ENCODE data around the gene ZNF609.

DNA sequence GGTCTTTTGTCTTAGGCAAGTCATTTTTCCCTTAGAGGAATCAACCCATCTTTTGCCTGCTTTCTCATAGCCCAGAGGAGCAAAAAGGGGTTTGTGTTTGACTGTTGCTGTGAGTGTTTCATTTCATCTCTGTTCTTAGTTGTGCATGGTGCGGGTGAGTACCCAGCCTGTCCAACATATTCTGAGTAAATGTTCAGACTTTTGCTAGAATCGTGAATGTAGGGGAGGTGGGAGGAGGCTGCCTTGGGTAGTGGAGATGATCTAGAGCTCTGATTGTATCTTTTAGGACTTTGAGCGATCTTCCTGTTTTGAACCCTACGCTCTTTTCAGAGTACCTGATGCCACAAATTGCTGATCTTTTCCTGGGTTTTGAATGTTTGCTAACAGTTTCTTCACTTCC is 123.1 kb downstream of the ZNF609 start:
- TF ChIP-seq, protein P1, sequence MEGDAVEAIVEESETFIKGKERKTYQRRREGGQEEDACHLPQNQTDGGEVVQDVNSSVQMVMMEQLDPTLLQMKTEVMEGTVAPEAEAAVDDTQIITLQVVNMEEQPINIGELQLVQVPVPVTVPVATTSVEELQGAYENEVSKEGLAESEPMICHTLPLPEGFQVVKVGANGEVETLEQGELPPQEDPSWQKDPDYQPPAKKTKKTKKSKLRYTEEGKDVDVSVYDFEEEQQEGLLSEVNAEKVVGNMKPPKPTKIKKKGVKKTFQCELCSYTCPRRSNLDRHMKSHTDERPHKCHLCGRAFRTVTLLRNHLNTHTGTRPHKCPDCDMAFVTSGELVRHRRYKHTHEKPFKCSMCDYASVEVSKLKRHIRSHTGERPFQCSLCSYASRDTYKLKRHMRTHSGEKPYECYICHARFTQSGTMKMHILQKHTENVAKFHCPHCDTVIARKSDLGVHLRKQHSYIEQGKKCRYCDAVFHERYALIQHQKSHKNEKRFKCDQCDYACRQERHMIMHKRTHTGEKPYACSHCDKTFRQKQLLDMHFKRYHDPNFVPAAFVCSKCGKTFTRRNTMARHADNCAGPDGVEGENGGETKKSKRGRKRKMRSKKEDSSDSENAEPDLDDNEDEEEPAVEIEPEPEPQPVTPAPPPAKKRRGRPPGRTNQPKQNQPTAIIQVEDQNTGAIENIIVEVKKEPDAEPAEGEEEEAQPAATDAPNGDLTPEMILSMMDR (IDR thresholded peaks at IDR 0.05 in 4 of 5, conservative IDR thresholded peaks at IDR 0.05 in 1 of 5) = no peak
- TF ChIP-seq POLR2A (IDR thresholded peaks at IDR 0.05) = no peak

Data from gastrocnemius medialis (tissue), 4 donors.